GM20000 (cell line): ENCODE measurements around the gene GAREM1.
"Not testable (repeated sequence)": the region's sequence is repeated elsewhere in the genome, so short reads cannot be mapped to it uniquely, and the experiment has no call there.

Experiments used
- DNase-seq: peaks from one replicate; pipeline ENCODE4 v3.0.0; 2012; ENCODE audit warnings: low spot score
- CTCF ChIP-seq: IDR thresholded peaks from 2 replicates; pipeline ENCODE4 v1.5.1; 2012; ENCODE audit warnings: mild to moderate bottlenecking, control low read depth; ENCODE audit errors: extremely low read depth, missing control alignments

The GAREM1 gene

GRCh38 chr18:32480581-32480980 lies 9.9 kb upstream of the GAREM1 start:
- no peak for TF ChIP-seq CTCF
- DNase-seq, result no peak

DNA sequence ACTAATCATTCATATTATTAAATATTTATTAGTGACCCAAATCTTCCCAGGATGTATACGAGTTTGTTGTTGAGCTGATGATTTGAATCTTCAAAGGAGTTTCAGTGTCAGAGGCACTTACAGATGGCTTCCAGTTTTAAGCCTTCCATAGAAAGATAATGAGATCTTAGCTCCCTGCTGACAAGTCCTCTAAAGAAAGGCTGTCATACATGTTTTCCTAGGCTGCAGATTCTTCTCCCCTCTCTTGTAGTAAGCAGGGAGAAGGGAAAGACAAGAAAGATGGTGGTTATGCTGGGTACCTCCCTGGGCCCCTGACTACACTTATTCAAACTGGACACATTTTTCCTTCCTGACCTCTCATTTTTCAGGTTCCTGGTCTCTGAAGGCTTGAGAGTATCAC lies 8.1 kb upstream of the GAREM1 start:
- no peak for TF ChIP-seq CTCF
- DNase-seq, result no peak

DNA sequence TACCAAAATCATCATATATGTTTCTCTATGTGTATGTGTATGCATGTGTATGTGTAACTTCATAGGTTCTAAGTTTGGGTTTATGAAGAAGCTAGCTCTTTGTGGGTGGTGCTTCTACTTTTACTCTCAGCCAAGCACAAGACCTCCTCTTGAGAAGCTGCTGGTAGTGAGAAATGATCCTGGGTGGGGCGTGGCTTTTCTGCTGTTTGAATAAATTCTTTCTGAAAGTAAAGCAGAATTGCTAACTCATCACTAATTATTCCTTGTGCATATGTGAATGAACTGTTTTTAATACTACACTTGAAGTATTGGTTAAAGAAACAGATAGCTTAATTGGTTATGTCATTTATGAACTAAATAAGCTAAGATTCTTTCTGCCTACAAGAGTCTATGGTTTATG lies 7.6 kb upstream of the GAREM1 start:
- DNase-seq, result no peak
- TF ChIP-seq CTCF, result no peak

DNA sequence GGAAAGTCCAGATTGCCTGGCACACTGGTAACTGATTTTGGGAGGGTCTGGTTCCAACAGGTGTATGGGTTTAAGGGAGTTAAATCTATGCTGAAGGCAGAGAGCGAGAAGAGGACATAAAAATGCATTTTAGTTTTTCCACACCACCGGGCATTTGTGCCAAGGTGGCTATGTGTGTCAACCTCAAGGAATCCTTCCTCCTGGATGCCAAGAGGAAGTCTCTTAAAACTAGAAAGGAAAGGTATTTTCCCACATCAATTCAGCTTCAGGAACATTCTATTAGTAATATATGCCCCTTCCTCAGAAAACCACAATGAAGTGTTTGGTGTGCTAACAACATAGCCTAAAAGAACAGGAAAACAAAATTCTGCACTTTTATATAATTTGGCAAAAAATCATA lies 5.4 kb upstream of the GAREM1 start:
- no peak for DNase-seq
- TF ChIP-seq CTCF, result no peak

DNA sequence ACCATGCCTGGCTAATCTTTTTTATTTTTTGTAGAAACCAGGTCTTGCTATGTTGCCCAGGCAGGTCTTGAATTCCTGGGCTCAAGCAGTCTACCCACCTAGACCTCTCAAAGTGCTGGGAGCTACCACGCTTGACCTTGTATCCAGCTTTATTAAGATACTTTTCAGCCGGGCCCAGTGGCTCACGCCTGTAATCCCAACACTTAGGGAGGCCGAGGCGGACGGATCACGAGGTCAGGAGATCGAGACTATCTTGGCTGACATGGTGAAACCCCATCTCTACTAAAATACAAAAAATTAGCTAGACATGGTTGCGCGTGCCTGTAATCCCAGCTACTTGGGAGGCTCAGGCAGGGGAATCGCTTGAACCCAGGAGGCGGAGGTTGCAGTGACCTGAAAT lies 4.4 kb upstream of the GAREM1 start:
- DNase-seq, result not testable (repeated sequence)

- DNase-seq, result no peak
- TF ChIP-seq CTCF, result no peak
These were observed 2.6 kb upstream of the GAREM1 start for GRCh38 chr18:32473325-32473724.

DNA sequence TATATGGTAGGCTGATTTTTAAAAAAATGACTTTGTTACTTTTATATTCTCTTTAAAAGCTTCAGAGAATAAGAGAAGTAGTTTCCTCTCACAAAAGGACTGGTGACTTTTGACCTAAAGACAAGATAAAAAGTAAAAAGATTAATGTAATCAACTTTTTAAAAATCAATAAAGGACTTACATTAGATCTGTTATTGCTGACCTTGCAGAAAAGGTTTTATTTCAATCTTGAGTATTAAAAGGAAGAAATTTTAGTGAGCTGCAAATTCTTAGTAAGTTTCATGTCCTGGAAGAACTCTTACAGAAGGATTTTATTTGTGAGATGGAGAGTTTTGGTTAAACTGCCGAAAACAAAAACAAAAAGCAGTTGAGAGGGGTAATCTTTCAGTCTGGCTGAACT lies 2.2 kb upstream of the GAREM1 start:
- no peak for DNase-seq
- no peak for TF ChIP-seq CTCF

DNA sequence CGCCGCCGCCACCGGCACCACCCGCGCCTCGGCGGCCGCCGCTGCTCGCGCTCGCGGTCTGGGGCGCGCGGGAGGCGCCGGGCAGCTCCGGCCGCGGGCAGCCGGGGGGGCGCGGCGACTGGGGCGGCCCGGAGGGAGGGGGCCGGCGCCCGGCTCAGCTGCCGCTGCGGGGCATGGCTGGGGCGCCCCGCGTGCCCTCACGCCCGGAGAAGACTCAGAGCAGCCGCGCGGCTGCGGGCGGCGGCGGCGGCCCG lies 295 bp downstream of the GAREM1 start:
- no peak for DNase-seq
- TF ChIP-seq CTCF, result no peak
